GM21619 (cell line): Measurements from ENCODE around the gene WFDC9.
"Not testable (repeated sequence)": the region's sequence is repeated elsewhere in the genome, so short reads cannot be mapped to it uniquely, and the experiment has no call there.

ENCODE experiments used
- ATAC-seq: cut with Tn5 transposase; IDR thresholded peaks from one replicate; pipeline ENCODE4 v1.9.1; 2021; ENCODE audit not compliant: unreplicated experiment

Gene WFDC9

DNA sequence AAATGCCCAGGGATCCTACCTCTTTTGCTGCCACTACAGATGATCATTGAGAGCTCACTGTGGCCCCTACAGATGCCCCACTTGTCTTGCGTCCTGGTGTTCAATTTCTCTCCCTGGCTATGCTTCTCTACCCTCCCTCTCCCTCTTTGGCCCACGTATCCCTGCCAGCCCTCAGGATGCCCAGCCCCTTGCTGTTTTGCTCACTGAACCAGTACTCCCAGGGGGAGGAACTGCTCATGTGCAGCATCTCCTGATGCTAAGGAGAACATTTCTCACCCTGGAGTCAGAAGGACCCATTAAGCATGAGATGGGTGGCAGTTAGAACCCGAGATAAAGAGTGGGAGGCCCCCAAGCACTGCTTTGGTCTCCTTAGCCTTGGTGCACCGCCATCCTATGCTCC is at the start of gene WFDC9:
WFDC9 (minus strand) TSS at position 101 of the 400 bp plus-strand sequence. CDS start 21,103 bp downstream, outside the sequence.
- ATAC-seq: no peak

DNA sequence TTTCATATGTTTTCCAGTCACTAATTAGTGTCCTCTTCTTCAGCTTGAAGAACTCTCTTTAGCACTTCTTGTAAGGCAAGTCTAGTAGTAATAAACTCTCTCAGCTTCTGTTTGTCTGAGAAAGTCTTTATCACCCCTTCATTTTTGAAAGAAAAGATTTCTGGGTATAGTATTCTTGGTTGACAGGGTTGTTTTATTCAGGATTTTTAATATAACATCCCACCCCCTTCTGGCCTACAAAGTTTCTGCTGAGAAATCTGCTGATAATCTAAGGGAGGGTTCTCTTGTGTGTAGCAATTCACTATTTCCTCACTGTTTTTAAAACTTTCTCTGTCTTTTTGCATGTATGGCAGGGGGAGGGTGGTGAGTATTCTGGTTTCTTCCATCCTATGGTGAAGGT is 48.6 kb upstream of the WFDC9 start:
- no peak for ATAC-seq

DNA sequence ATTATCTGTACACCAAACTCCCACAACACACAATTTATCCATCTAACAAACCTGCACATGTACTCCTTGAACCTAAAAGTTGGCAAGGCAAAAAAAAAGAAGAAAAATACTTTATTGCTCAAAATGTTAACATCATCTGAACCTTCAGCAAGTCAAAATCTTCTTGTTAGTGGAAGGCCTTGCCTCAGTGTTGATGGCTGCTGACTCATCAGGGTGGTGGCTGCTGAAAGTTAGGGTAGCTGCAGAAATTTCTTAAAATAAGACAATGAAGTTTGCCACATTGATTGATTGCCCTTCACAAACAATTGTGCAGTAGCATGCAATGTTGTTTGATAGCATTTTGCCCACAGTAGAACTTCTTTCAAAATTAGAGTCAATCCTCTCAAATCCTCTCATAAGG is 41.7 kb upstream of the WFDC9 start:
- ATAC-seq: no peak

DNA sequence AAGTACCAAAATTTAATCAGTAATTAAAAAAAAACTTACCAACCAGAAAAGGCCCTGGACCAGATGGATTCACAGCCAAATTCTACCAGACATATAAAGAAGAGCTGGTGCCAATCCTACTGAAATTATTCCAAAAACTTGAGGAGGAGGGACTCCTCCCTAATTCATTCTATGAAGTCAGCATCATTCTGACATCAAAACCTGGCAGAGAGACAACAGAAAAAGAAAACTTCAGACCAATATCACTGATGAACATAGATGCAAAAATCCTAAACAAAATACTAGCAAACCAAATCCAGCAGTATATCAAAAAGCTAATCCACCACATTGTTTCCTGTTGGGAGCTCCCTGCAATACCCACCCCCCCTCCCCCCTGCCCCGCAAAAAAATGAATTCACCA is 39.1 kb upstream of the WFDC9 start, which contains the start of gene WFDC11:
WFDC11 (minus strand) TSS at position 101 of the 400 bp plus-strand sequence. CDS start 19,639 bp downstream, outside the sequence.
- ATAC-seq: no peak

DNA sequence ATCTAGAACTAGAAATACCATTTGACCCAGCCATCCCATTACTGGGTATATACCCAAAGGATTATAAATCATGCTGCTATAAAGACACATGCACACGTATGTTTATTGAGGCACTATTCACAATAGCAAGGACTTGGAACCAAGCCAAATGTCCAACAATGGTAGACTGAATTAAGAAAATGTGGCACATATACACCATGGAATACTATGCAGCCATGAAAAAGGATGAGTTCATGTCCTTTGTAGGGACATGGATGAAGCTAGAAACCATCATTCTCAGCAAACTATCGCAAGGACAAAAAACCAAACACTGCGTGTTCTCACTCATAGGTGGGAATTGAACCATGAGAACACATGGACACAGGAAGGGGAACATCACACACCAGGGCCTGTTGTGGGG is 26.0 kb upstream of the WFDC9 start:
- not testable (repeated sequence) for ATAC-seq

DNA sequence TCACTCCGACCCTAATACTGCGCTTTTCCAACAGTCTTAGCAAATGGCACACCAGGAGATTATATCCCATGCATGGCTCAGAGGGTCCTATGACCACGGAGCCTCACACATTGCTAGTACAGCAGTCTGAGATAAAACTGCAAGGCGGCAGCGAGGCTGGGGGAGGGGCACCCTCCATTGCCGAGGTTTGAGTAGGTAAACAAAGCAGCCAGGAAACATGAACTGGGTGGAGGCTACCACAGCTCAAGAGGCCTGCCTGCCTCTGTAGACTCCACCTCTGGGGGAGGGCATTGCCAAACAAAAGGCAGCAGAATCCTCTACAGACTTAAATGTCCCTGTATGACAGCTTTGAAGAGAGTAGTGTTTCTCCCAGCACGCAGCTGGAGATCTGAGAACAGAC is 20.6 kb upstream of the WFDC9 start:
- not testable (repeated sequence) for ATAC-seq

DNA sequence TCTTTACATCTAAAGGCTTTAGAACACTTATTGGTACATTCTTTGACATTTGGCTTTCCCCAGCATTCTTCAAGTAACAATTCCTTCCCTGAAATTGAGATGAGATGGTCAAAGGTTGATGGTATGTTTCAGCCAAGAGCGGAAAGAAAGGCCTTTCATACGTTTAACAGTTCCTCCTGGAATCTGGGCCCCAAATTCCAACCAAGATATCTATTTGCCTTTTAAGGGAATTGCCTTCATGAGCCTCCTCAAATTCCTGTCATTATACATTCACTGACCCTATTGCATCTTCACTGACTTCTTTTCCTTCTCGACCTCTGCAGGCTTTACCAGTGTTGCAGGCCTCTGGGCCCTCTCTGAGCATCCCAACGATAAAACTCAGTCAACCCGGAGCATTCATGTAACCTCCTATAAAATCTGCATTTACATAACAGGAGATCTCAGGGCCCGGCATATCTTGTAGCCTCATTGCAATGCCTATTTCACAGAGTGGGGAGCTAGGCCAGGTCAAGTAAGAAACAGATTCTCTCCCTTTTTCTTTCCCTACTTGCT is 18.3 kb upstream of the WFDC9 start:
- no peak for ATAC-seq

DNA sequence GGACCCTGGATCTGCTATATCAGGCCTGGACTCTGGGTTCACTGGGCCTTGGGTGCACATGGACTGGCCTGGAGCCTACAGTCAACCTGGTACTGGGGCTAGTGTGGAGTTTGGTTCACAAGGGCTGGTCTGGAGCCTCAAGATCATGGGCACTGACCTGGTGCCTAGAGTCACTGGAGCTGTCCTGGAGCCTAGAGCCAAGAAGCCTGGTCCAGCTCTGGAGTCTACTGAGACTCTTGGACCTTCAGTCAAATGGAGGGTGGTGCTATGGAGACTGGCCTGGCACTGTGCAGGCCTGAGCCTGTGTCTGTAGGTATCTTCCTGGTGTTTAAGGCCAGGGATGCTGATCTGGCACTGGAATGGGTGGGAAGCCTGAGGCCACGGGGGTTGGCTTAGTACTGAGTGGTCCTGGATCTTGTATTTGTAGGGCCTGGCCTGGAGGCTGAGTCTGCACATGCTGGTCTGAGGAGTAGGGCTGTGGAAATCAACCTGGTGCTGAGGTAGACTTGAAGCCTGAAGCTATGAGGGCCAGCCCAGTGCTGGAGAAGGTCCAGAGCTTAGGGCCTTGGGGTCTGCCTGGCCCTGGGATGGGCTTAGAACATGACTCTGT is 16.5 kb upstream of the WFDC9 start:
- ATAC-seq: no peak

DNA sequence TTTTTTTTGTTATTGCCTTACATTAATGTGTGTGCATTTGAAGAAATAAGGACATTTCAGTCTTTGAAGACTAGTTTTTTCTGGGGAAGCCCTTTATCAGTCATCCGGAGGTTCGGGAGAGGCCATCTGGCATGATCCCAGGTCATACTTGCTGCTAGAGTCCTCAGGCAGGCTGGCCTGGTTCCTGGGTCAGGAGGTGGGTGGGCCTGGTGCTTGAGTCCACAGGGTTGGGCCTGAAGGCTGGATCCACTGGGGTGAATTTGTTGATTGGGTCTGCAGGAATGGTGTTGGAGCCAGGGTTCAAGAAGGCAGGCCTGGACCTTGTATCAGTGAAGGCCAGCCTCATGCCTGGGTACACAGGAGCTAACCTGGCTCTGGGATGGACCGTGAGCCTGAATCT is 15.8 kb upstream of the WFDC9 start:
- ATAC-seq: no peak

DNA sequence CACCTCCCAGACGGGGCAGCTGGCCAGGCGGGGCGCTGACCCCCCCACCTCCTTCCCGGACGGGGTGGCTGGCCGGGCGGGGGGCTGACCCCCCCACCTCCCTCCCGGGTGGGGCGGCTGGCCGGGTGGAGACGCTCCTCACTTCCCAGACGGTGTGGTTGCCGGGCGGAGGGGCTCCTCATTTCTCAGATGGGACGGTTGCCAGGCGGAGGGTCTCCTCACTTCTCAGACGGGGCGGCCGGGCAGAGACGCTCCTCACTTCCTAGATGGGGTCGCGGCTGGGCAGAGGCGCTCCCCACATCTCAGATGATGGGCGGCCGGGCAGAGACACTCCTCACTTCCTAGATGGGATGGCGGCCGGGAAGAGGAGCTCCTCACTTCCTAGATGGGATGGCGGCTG is 14.8 kb upstream of the WFDC9 start:
- ATAC-seq: not testable (repeated sequence)

DNA sequence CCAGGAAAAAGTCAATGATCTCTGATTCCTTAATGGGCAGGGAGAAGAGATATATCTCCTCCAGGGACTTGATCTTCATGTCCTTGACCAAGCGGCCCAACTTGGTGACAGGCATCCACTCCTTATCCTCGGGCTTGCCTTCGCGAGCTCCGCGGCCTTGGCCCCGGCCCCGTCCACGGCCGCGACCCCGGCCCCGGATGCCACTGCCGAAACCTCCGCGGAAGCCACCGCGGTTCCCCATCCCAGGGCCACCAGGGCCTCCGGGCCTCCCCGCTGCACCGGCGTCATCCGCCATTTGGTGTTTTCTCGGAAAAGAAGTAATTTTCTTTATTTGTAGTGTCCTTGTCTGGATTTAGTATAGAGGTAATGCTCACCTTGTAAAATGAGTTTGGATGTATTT is 10.0 kb upstream of the WFDC9 start:
- not testable (repeated sequence) for ATAC-seq

DNA sequence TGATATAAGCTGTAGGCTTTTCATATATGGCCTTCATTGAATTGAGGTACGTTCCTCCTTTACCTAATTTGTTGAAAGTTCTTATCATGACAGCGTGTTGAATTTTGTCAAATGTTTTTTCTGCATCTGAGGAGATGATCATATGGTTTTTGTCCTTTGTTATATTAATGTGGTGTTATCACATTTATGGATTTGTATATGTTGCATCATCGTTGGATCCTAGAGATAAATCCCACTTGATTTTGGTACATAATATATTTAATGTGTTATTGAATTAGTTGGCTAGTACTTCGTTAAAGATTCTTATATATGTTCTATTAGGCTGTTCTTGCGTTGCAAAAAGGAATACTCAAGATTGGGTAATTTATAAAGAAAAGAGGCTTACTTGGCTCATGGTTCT is 8.6 kb upstream of the WFDC9 start:
- ATAC-seq: no peak

DNA sequence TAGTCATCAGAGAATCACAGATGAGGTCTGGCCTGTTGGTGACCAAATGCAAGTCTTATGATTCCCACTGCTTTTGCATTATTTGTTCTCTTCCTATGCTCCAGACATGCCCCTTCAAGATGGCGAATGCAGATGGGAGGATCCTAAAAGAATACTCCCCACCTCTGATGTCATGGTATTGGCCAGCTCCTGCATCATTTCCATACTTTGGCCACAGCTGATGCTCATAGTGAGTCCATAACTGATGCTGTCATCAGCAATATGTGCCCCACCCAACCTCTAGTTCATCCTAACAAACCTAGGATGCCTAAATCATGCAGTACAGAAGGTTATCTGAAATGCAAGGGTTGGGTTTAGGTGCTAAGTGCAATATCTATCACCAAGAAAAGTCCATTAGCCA is 5.4 kb upstream of the WFDC9 start:
- ATAC-seq: no peak

DNA sequence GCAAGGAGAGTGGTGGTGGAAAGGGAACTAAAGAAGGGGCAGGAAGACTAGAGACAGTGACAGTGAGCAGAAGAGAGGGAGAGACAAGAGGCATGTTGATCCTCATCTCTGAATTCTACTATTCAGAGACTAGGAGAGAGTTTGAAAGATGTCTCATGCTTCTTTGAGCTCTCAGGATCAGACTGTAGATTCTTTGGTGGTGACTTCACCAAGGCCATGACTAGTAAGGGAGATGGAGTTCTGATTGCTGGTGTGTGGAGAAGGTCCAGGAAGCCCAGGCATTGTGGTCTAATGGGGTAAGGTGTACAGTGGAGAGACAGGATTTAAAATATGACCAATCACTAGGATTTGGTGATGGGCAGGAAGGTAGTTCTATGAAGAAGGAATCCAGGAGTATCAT is 713 bp downstream of the WFDC9 start:
- no peak for ATAC-seq

DNA sequence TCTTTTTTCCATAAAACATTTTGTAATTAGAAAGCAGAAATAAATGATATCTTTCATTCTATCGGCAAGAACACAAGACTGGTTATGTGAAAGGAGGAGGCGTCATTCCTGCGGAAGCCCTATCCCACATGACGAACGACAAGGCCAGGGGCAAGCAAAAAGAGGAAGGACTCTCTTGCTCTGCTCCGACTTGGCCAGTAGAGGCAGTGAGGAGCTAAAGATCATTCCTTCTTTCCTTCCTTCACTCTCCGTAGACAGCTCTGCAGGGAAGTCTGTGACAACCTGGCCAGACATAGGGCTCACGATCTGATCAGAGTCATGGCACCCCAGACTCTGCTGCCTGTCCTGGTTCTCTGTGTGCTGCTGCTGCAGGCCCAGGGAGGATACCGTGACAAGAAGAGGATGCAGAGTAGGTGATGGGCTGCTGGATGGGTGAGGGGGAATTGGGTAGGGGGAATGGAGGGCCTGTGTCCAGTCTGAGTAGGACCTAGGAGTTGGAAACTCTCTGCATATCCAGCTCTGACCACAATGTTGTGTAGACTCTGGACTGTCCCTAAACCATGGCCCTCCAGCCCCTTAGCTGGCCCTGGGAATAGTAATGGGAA is 1.5 kb downstream of the WFDC9 start, which contains the start of gene WFDC10A:
WFDC10A (plus strand) TSS at position 244 of the 605 bp plus-strand sequence; CDS start at position 319, 75 bp downstream.
- no peak for ATAC-seq

DNA sequence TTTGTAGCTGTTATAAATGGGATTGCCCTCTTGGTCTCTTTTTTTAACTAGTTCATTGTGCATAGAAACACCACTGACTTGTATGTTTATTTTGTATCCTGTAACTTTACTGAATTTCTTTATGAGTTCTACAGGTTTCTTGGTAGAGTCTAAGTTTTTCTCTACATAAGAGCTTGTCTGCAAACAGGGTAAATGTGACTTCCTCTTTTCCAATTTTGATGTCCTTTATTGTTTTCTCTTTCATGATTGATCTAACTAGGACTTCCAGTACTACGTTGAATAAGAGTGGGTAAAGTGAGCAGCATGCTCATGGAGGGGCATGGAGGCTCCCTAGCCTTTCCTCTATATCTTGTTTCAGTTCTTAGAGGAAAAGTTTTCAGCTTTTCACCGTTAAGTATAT is 4.5 kb downstream of the WFDC9 start:
- ATAC-seq: no peak

DNA sequence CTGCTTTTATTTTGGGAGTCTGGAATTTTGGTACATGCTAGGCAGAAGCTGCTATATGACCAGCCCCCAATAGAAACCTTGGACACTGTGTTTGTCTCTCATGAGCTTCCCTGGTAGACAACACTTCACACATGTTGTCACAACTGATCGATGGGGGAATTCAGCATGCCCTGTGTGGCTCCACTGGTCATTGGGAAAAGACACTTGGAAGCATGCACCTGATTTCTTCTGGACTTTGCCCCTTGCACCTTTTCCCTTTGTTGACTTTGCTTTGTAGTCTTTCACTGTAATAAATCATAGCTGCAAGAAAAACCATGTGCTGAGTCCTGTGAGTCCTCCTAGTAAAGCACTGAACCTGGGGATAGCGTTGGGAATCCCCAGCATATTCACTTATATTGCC is 9.5 kb downstream of the WFDC9 start:
- no peak for ATAC-seq

DNA sequence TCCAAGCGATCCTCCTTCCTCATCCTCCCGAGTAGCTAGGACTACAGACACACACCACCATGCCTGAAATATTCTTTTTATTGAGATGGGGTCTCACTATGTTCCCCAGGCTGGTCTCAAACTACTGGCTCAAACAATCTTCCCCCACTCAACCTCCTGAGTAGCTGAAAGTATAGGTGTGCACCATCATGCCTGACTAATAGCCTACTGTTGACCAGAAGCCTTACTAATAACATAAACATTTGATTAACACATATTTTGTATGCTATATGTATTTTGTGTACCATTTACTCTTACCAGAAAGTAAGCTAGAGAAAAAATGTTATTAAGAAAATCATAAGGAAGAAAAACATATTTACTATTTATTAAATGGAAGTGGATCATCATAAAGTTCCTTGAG is 13.5 kb downstream of the WFDC9 start:
- ATAC-seq: no peak

DNA sequence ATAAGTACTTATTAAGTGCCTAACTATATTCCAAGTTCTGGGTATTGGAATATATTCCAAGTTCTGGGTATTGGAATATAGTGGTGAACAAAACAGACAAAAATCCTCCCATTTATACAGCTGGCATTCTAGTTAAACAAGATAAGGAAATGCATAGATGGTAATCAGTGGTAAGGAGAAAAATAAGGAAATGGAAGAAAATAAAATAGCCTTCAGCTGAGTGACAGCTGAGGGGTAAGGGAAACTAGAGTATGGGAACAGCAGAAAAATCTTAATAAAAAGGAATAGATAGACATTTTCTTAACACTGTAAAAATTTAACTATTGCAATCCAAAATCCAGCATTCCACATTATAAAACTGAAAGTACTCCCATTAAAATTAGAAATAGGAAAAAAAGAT is 18.8 kb downstream of the WFDC9 start:
- no peak for ATAC-seq

DNA sequence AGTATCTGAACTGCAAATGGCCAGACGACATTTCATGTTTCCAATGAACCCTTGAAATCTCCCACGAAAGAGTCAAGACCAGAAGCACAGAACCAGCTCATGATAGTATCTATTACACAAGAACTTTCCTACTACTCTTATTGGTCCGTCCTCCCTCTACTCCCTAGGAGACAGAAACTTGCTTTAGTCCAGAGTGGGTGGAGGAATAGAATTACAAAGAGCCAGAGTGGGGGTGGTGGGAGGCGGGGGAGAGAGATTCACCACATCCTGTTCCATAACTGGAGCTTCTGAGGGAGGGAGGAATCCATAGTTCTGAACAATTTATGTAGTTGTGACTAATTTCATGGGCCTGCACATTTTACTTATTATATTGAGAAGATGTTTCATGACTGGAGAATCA is 20.0 kb downstream of the WFDC9 start:
- ATAC-seq: no peak

DNA sequence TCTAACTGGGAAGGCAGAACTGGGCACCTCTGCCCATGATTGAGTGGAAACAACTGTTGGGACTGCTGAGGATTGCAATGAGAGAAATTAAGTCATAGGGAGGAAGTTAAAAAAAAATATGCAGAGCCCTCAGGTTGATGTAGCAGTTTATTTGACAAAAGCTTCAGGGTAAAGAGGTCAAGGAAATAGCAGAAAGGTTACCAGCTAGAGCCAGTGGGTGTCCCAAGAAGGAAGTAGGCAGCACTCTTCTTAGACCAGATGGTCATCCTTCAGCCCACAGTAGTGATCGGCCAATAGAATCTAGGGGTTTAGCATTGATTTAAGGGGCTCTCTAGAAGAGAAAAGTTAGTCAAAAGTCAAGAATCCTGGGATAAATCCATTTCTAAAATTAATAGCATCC is 23.3 kb downstream of the WFDC9 start:
- ATAC-seq: no peak

DNA sequence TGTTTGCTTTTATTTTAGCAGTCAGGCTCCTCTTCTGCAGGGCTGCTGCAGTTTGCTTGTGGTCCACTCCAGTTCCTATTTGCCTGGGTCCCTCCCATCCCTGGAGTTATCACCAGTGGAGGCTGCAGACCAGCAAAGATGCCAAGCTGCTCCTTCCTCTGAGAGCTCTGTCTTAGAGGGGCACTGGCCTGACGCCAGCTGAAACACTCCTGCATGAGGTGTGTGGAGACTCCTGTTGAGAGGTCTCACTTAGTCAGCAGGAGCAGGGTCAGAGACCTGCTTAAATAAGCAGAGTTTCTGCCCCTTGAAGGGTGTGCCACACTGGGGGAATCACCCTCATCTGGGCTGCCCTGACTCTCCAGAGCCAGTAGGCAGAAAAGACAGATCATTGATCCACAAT is 35.8 kb downstream of the WFDC9 start:
- no peak for ATAC-seq

DNA sequence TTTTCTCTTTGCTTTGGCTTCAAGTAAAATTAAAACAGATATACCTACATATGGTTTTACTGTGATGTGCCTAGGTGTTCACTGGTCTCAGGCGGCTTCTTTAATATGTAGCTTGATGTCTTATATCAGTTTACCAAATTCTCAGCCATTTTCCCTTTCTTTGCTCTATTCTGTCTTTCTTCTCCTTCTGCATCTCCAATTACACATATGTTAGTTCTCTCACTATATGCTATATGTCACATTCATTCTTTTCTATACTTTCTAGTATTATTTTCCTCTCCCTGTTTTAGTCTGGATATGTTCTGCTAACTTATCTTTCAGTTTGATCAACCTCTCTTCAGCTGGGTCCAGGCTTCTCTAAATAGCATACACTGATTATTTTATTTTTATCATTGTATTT is 37.6 kb downstream of the WFDC9 start:
- ATAC-seq: no peak
